Loucy (cell line): ENCODE measurements around the gene CDH4.

ENCODE experiments used
- EZH2phosphoT487 ChIP-seq: fragments of 200-600 bp; IDR thresholded peaks from 2 replicates; pipeline ENCODE4 v1.6.1; 2018; ENCODE audit warnings: antibody characterized with exemption, mild to moderate bottlenecking, moderate library complexity, borderline replicate concordance
- TF ChIP-seq, protein P1 (sequence below): fragments of 200-600 bp; sonication (generic); conservative IDR thresholded peaks from 2 replicates; pipeline ENCODE4 v1.5.1; 2014; ENCODE audit warnings: mild to moderate bottlenecking, antibody characterized with exemption, low read length

DNA sequence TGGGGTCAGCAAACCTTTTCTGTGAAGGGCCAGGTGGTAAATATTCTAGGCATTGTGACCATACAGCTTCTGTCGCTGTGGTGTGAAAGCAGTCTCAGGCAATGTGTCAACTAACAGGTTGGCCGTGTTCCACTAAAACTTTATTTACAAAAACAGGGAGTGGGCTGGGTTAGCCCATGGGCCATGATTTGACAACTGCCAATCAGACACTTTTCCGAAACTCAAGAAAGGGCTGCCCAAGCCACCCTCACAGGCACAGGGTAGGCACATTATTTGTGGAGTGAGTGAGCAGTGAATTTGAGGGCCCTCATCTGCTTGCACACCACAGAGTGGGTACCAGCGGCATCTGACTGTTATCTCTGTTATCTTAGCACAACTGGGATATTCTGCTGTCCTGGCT, 523.4 kb downstream of the CDH4 start:
- TF ChIP-seq, protein P1, sequence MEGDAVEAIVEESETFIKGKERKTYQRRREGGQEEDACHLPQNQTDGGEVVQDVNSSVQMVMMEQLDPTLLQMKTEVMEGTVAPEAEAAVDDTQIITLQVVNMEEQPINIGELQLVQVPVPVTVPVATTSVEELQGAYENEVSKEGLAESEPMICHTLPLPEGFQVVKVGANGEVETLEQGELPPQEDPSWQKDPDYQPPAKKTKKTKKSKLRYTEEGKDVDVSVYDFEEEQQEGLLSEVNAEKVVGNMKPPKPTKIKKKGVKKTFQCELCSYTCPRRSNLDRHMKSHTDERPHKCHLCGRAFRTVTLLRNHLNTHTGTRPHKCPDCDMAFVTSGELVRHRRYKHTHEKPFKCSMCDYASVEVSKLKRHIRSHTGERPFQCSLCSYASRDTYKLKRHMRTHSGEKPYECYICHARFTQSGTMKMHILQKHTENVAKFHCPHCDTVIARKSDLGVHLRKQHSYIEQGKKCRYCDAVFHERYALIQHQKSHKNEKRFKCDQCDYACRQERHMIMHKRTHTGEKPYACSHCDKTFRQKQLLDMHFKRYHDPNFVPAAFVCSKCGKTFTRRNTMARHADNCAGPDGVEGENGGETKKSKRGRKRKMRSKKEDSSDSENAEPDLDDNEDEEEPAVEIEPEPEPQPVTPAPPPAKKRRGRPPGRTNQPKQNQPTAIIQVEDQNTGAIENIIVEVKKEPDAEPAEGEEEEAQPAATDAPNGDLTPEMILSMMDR = no peak
- no peak for TF ChIP-seq EZH2phosphoT487
